Measurements from ENCODE around the gene KIF5B. TPM values are rescaled to one million over a fixed set of nuclear protein-coding genes. Genes with fewer than 3 reads are reported as not detected.
"Not testable (repeated sequence)": the region's sequence is repeated elsewhere in the genome, so short reads cannot be mapped to it uniquely, and the experiment has no call there.

Gene KIF5B
- total and polyA plus RNA-seq, 2 donors from 2014 or later: 26.9 to 77.2 TPM

- DNase-seq: no peak
- FAIRE-seq: no peak
- Histone ChIP-seq H3K4me1 (ENCODE audit: control insufficient read depth in 2 of 3, insufficient read depth in 2 of 3, low read depth in 1 of 3, low read length in 3 of 3) (peaks cover 0 to under 1% (median 0%) of the 10 kb centered on the region in 3 donors), H3K27me3 (ENCODE audit: control insufficient read depth, insufficient read depth, low read length) (no peaks in the 10 kb centered on the region), H3K36me3 (ENCODE audit: control insufficient read depth in 2 of 3, insufficient read depth in 3 of 3, low read length in 3 of 3) (no peaks in the 10 kb centered on the region), H3K9ac (ENCODE audit: low read length in 3 of 3) (no peak overlapping the region), H3K4me3 (ENCODE audit: low read length in 3 of 3) (no peak overlapping the region), H3K9me3 (ENCODE audit: control insufficient read depth in 2 of 3, insufficient read depth in 1 of 3, low read length in 3 of 3) (no peaks in the 10 kb centered on the region), H3K27ac (ENCODE audit: low read depth in 2 of 2, low read length in 2 of 2) (no peak overlapping the region)
- no peak for TF ChIP-seq CTCF (IDR thresholded peaks at IDR 0.05; ENCODE audit: borderline replicate concordance, extremely low read depth, insufficient read depth)
- intact Hi-C loops (cut with DNase I): no loop called here
Observed at GRCh38 chr10:31972519-31973041, 83.6 kb downstream of the KIF5B start.

- H3K9me3 ChIP-seq (ENCODE audit: control insufficient read depth in 2 of 3, insufficient read depth in 1 of 3, low read length in 3 of 3); H3K27me3 ChIP-seq (ENCODE audit: control insufficient read depth, insufficient read depth, low read length); H3K36me3 ChIP-seq (ENCODE audit: control insufficient read depth in 2 of 3, insufficient read depth in 3 of 3, low read length in 3 of 3); intact Hi-C loops (cut with DNase I); DNase-seq; H3K9ac ChIP-seq (ENCODE audit: low read length in 3 of 3); FAIRE-seq; H3K4me1 ChIP-seq (ENCODE audit: control insufficient read depth in 2 of 3, insufficient read depth in 2 of 3, low read depth in 1 of 3, low read length in 3 of 3); H3K27ac ChIP-seq (ENCODE audit: low read depth in 2 of 2, low read length in 2 of 2); H3K4me3 ChIP-seq (ENCODE audit: low read length in 3 of 3): not testable (repeated sequence)
Observed at GRCh38 chr10:31969847-31970246, 86.4 kb downstream of the KIF5B start.

GRCh38 chr10:31963589-31963980 lies 92.6 kb downstream of the KIF5B start:
- Histone ChIP-seq H3K27me3 (ENCODE audit: control insufficient read depth, insufficient read depth, low read length) (no peaks in the 10 kb centered on the region), H3K9ac (ENCODE audit: low read length in 3 of 3) (no peak overlapping the region), H3K4me3 (ENCODE audit: low read length in 3 of 3) (no peak overlapping the region), H3K27ac (ENCODE audit: low read depth in 2 of 2, low read length in 2 of 2) (no peak overlapping the region), H3K4me1 (ENCODE audit: control insufficient read depth in 2 of 3, insufficient read depth in 2 of 3, low read depth in 1 of 3, low read length in 3 of 3) (peaks cover 0 to 2% (median 0%) of the 10 kb centered on the region in 3 donors), H3K9me3 (ENCODE audit: control insufficient read depth in 2 of 3, insufficient read depth in 1 of 3, low read length in 3 of 3) (no peaks in the 10 kb centered on the region), H3K36me3 (ENCODE audit: control insufficient read depth in 2 of 3, insufficient read depth in 3 of 3, low read length in 3 of 3) (no peaks in the 10 kb centered on the region)
- DNase-seq (no peak), FAIRE-seq (no peak)
- intact Hi-C loops (cut with DNase I): no loop called here
- TF ChIP-seq CTCF (IDR thresholded peaks at IDR 0.05; ENCODE audit: borderline replicate concordance, extremely low read depth, insufficient read depth): no peak

GRCh38 chr10:31962826-31963588 lies 93.2 kb downstream of the KIF5B start:
- Histone ChIP-seq H3K27me3 (ENCODE audit: control insufficient read depth, insufficient read depth, low read length) (no peaks in the 10 kb centered on the region), H3K36me3 (ENCODE audit: control insufficient read depth in 2 of 3, insufficient read depth in 3 of 3, low read length in 3 of 3) (no peaks in the 10 kb centered on the region), H3K4me1 (ENCODE audit: control insufficient read depth in 2 of 3, insufficient read depth in 2 of 3, low read depth in 1 of 3, low read length in 3 of 3) (peaks cover 0 to 2% (median 0%) of the 10 kb centered on the region in 3 donors), H3K9ac (ENCODE audit: low read length in 3 of 3) (no peak overlapping the region), H3K9me3 (ENCODE audit: control insufficient read depth in 2 of 3, insufficient read depth in 1 of 3, low read length in 3 of 3) (no peaks in the 10 kb centered on the region), H3K4me3 (ENCODE audit: low read length in 3 of 3) (no peak overlapping the region), H3K27ac (ENCODE audit: low read depth in 2 of 2, low read length in 2 of 2) (no peak overlapping the region)
- intact Hi-C loops (cut with DNase I): no loop called here
- TF ChIP-seq CTCF (IDR thresholded peaks at IDR 0.05; ENCODE audit: borderline replicate concordance, extremely low read depth, insufficient read depth): no peak
- FAIRE-seq (no peak), DNase-seq (no peak)
